ENCODE measurements around the gene LRCH1. TPM values are rescaled to one million over a fixed set of nuclear protein-coding genes. Genes with fewer than 3 reads are reported as not detected.

Gene LRCH1
- total and polyA plus RNA-seq, 2 of the 13 experiments (the other 11 are each of a cell fraction or from before 2014, with no cell fraction given): 4.1 to 12.6 TPM

- 75% methylated on average over 3 of the region's 3 CpGs for WGBS (ENCODE audit: low lambda C conversion rate)
- ATAC-seq (no peak), FAIRE-seq (no peak), DNase-seq (ENCODE audit: low spot score) (no peak)
- H3K9me3 ChIP-seq (ENCODE audit: low read length): no peaks in the 10 kb centered on the region
- intact Hi-C loops (cut with micrococcal nuclease; ENCODE audit: unreplicated experiment) (no loop called here), in situ Hi-C loops (cut with HindIII; ENCODE audit: extremely low pct_ligation_motif_present, low pct_unique_long_range_greater_than_20kb) (no loop called here)
- ChIA-PET POLR2A (no interaction called here), CTCF (ENCODE audit: low intra/inter-chr PET ratio, low total read pairs) (no interaction called here)
- no peaks in the 10 kb centered on the region for H3K27me3 ChIP-seq (ENCODE audit: control insufficient read depth in 1 of 2, insufficient read depth in 2 of 2, low read length in 2 of 2)
- H4K20me1 ChIP-seq (ENCODE audit: insufficient read depth, low read length): no peaks in the 10 kb centered on the region
- no peak overlapping the region for H2AFZ ChIP-seq (ENCODE audit: low read length)
- no peak overlapping the region for H3K4me2 ChIP-seq (ENCODE audit: low read depth, low read length)
- H3K9ac ChIP-seq (ENCODE audit: insufficient read depth, low read depth, low read length): no peak overlapping the region
- no peak overlapping the region for H3K27ac ChIP-seq (ENCODE audit: extremely low read length, insufficient read depth, low read length)
- TF ChIP-seq ZFX (CRISPR knock-in tag; IDR thresholded peaks at IDR 0.05; ENCODE audit: low read depth): no peak
- TF ChIP-seq TGIF2 (CRISPR knock-in tag; IDR thresholded peaks at IDR 0.05): no peak
- TF ChIP-seq TAF1 (CRISPR knock-in tag; IDR thresholded peaks at IDR 0.05): no peak
- no peak for TF ChIP-seq NFE2 (CRISPR knock-in tag; IDR thresholded peaks at IDR 0.05)
- TF ChIP-seq NFYC (CRISPR knock-in tag; IDR thresholded peaks at IDR 0.05): no peak
- no peak for TF ChIP-seq ZNF557 (CRISPR knock-in tag; IDR thresholded peaks at IDR 0.05)
- TF ChIP-seq ZNF569 (CRISPR knock-in tag; IDR thresholded peaks at IDR 0.05; ENCODE audit: borderline replicate concordance): no peak
- H3K79me2 ChIP-seq (ENCODE audit: insufficient read depth, low read length): peaks cover 7% of the 10 kb centered on the region
- peaks cover 57% of the 10 kb centered on the region for H3K4me1 ChIP-seq (ENCODE audit: insufficient read depth, low read length)
- peaks cover 0 to 4% of the 10 kb centered on the region in 2 experiments; a peak in 2 of 5 replicates for H3K36me3 ChIP-seq (replicated peaks in 1 of 2; ENCODE audit: control insufficient read depth in 1 of 2, insufficient read depth in 2 of 2, low read length in 2 of 2)
- no peak overlapping the region for H3K4me3 ChIP-seq (replicated peaks in 1 of 3; ENCODE audit: insufficient read depth in 1 of 3, low read depth in 2 of 3, low read length in 3 of 3)
- no TSS peak for BruUV-seq (replicated peaks)
Measured at GRCh38 chr13:46676378-46676725, 123.4 kb downstream of the LRCH1 start.

GRCh38 chr13:46679369-46680120 is 126.6 kb downstream of the LRCH1 start:
- in situ Hi-C loops (cut with HindIII; ENCODE audit: extremely low pct_ligation_motif_present, low pct_unique_long_range_greater_than_20kb): loop anchor here (10.0 kb wide), 1 partner anchor 535 kb away; no protein-coding TSS in a partner anchor
- H3K9ac ChIP-seq (ENCODE audit: insufficient read depth, low read depth, low read length): peak overlapping the region; percentile 12; the same call in 1 of the 2 replicates
- H4K20me1 ChIP-seq (ENCODE audit: insufficient read depth, low read length): no peaks in the 10 kb centered on the region
- no peaks in the 10 kb centered on the region for H3K27me3 ChIP-seq (ENCODE audit: control insufficient read depth in 1 of 2, insufficient read depth in 2 of 2, low read length in 2 of 2)
- BruUV-seq (replicated peaks): no TSS peak
- peaks cover 1 to 8% of the 10 kb centered on the region in 2 experiments; a peak in 2 of 5 replicates for H3K36me3 ChIP-seq (replicated peaks in 1 of 2; ENCODE audit: control insufficient read depth in 1 of 2, insufficient read depth in 2 of 2, low read length in 2 of 2)
- peaks cover 7% of the 10 kb centered on the region for H3K79me2 ChIP-seq (ENCODE audit: insufficient read depth, low read length)
- intact Hi-C loops (cut with micrococcal nuclease; ENCODE audit: unreplicated experiment): loop anchor here (5.0 to 10.0 kb wide), 2 partner anchors 72 to 125 kb away; partner anchors contain the start of gene LRCH1
- peak; percentile 9 for DNase-seq (ENCODE audit: low spot score)
- ChIA-PET POLR2A (no interaction called here), CTCF (ENCODE audit: low intra/inter-chr PET ratio, low total read pairs) (no interaction called here)
- FAIRE-seq: no peak
- H3K4me1 ChIP-seq (ENCODE audit: insufficient read depth, low read length): peaks cover 83% of the 10 kb centered on the region
- H3K9me3 ChIP-seq (ENCODE audit: low read length): no peaks in the 10 kb centered on the region
- no peak overlapping the region for H2AFZ ChIP-seq (ENCODE audit: low read length)
- peak; percentile 55 for ATAC-seq
- H3K4me3 ChIP-seq (replicated peaks in 1 of 3; ENCODE audit: insufficient read depth in 1 of 3, low read depth in 2 of 3, low read length in 3 of 3): no peak overlapping the region
- no peak overlapping the region for H3K27ac ChIP-seq (ENCODE audit: extremely low read length, insufficient read depth, low read length)
- WGBS (ENCODE audit: low lambda C conversion rate): 72% methylated on average over 12 of the region's 12 CpGs
- peak overlapping the region; percentile 18 for H3K4me2 ChIP-seq (ENCODE audit: low read depth, low read length)
- TF ChIP-seq ZNF276 (CRISPR knock-in tag; IDR thresholded peaks at IDR 0.05; ENCODE audit: low read depth) (no peak), HOMEZ (CRISPR knock-in tag; IDR thresholded peaks at IDR 0.05; ENCODE audit: low read depth) (peak; percentile 23; the same call in 1 of the 2 replicates), KAT2B (IDR thresholded peaks at IDR 0.05; ENCODE audit: borderline replicate concordance, low read depth, low read length) (no peak), ZNF773 (CRISPR knock-in tag; IDR thresholded peaks at IDR 0.05; ENCODE audit: borderline replicate concordance) (no peak), TP53 (CRISPR knock-in tag; conservative IDR thresholded peaks at IDR 0.05) (no peak), BRF2 (CRISPR knock-in tag; IDR thresholded peaks at IDR 0.05) (no peak), ZSCAN12 (CRISPR knock-in tag; IDR thresholded peaks at IDR 0.05) (no peak), MXD4 (CRISPR knock-in tag; IDR thresholded peaks at IDR 0.05) (no peak)

All from HepG2 (cell line).